CD14-positive monocyte (primary cell): ENCODE measurements around the gene ADAMTS9. TPM values are rescaled to one million over a fixed set of nuclear protein-coding genes. Genes with fewer than 3 reads are reported as not detected.

Experiments used
- DNase-seq, 3 donors: peaks; one replicate each; pipeline ENCODE4 v3.0.0-alpha.2; 2011 to 2022
- H2AFZ ChIP-seq: 2 replicates; pipeline ENCODE4 v1.6.0; 2012; ENCODE audit warnings: mild to moderate bottlenecking, low read depth, low read length, inconsistent platforms; ENCODE audit not compliant: insufficient read depth, poor library complexity, severe bottlenecking
- H3K27ac ChIP-seq, 2 donors: 1 replicate in 1 of 2; 2 replicates in 1 of 2; pipeline ENCODE4 v1.5.1; 2012 to 2013; ENCODE audit warnings: low read length in 2 of 2, control low read depth in 1 of 2, inconsistent platforms in 1 of 2, low read depth in 1 of 2, mild to moderate bottlenecking in 1 of 2
- H3K27me3 ChIP-seq, 2 donors: one replicate each; pipeline versions ENCODE4 v1.6.0 to v1.6.1; 2011 to 2013; ENCODE audit warnings: low read length in 2 of 2; ENCODE audit not compliant: control insufficient read depth in 2 of 2, insufficient read depth in 2 of 2
- H3K36me3 ChIP-seq, 2 donors: replicated peaks in 1 of 2; 1 replicate in 1 of 2; 2 replicates in 1 of 2; pipeline versions ENCODE4 v1.5.1 to v1.6.1; 2012 to 2013; ENCODE audit warnings: low read length in 2 of 2, control low read depth in 1 of 2, inconsistent platforms in 1 of 2, mild to moderate bottlenecking in 1 of 2; ENCODE audit not compliant: insufficient read depth in 2 of 2, control insufficient read depth in 1 of 2
- H3K4me1 ChIP-seq, 2 donors: 1 replicate in 1 of 2; 2 replicates in 1 of 2; pipeline versions ENCODE4 v1.5.1 to v1.6.1; 2012 to 2013; ENCODE audit warnings: low read length in 2 of 2, control low read depth in 1 of 2, inconsistent platforms in 1 of 2, mild to moderate bottlenecking in 1 of 2, moderate library complexity in 1 of 2; ENCODE audit not compliant: insufficient read depth in 2 of 2, control insufficient read depth in 1 of 2
- H3K4me2 ChIP-seq: replicated peaks from 2 replicates; pipeline ENCODE3; 2012; ENCODE audit warnings: low read length, moderate library complexity, mild to moderate bottlenecking; ENCODE audit not compliant: poor library complexity, severe bottlenecking; ENCODE audit errors: extremely low read depth
- H3K4me3 ChIP-seq, 3 experiments: fragments of 200-600 bp in 1 of 3; sonication (generic) in 1 of 3; replicated peaks in 1 of 3; 1 replicate in 2 of 3; 2 replicates in 1 of 3; pipeline ENCODE4 v1.5.1; 2011 to 2013; ENCODE audit warnings: low read length in 3 of 3, mild to moderate bottlenecking in 3 of 3, control low read depth in 2 of 3, low read depth in 2 of 3, inconsistent platforms in 1 of 3, moderate library complexity in 1 of 3
- H3K79me2 ChIP-seq: 2 replicates; pipeline ENCODE4 v1.6.0; 2012; ENCODE audit warnings: mild to moderate bottlenecking, control low read depth, inconsistent platforms, low read length, moderate library complexity; ENCODE audit not compliant: insufficient read depth
- H3K9ac ChIP-seq: 2 replicates; pipeline ENCODE4 v1.6.0; 2017; ENCODE audit warnings: low read length, mild to moderate bottlenecking; ENCODE audit not compliant: insufficient read depth, poor library complexity, severe bottlenecking
- H3K9me3 ChIP-seq, 2 donors: replicated peaks in 1 of 2; 1 replicate in 1 of 2; 2 replicates in 1 of 2; pipeline versions ENCODE4 v1.5.1 to v1.6.1; 2012 to 2013; ENCODE audit warnings: low read length in 2 of 2, control low read depth in 1 of 2; ENCODE audit not compliant: control insufficient read depth in 1 of 2, insufficient read depth in 1 of 2
- H4K20me1 ChIP-seq: 2 replicates; pipeline ENCODE4 v1.6.0; 2012; ENCODE audit warnings: mild to moderate bottlenecking, low read length, control low read depth, moderate library complexity; ENCODE audit not compliant: insufficient read depth
- H3K27ac Mint-ChIP-seq, 7 donors: one replicate each; pipeline ENCODE4 v1.8.0; 2020; ENCODE audit warnings: mild to moderate bottlenecking in 7 of 7, mixed read lengths in 7 of 7, moderate library complexity in 6 of 7, inconsistent platforms in 2 of 7
- H3K27me3 Mint-ChIP-seq, 3 donors: one replicate each; pipeline ENCODE4 v1.8.0; 2021 to 2022; ENCODE audit warnings: low read depth in 3 of 3, mild to moderate bottlenecking in 3 of 3, mixed read lengths in 3 of 3, moderate library complexity in 3 of 3, inconsistent platforms in 1 of 3
- H3K36me3 Mint-ChIP-seq, 2 donors: one replicate each; pipeline ENCODE4 v1.8.0; 2020; ENCODE audit warnings: mixed read lengths in 2 of 2, inconsistent platforms in 1 of 2, mild to moderate bottlenecking in 1 of 2
- H3K4me1 Mint-ChIP-seq: one replicate; pipeline ENCODE4 v1.8.0; 2020; ENCODE audit warnings: mild to moderate bottlenecking, mixed read lengths
- H3K4me3 Mint-ChIP-seq, 2 donors: one replicate each; pipeline ENCODE4 v1.8.0; 2020; ENCODE audit warnings: mild to moderate bottlenecking in 2 of 2, mixed read lengths in 2 of 2, moderate library complexity in 1 of 2
- H3K9me3 Mint-ChIP-seq, 7 donors: one replicate each; pipeline ENCODE4 v1.8.0; 2020 to 2022; ENCODE audit warnings: mixed read lengths in 7 of 7, mild to moderate bottlenecking in 6 of 7, moderate library complexity in 6 of 7, inconsistent platforms in 2 of 7
- WGBS: methylation state at CpG from one replicate; pipeline ENCODE4 v1.1.5; 2013; ENCODE audit warnings: missing lambda C conversion rate; ENCODE audit not compliant: insufficient coverage; 5-methylcytosine and 5-hydroxymethylcytosine counted together
- intact Hi-C, 2 donors: fragments of 100-400 bp; cut with micrococcal nuclease; formaldehyde crosslinking; loops; one replicate each; pipeline versions ENCODE4 v1.15.0 to v1.15.1; 2023
- polyA plus RNA-seq, 3 donors: library from polyadenylated mRNA; depleted of rRNA in 1 of 3; unstranded in 2 of 3; stranded (reverse) in 1 of 3; fragments of 300-500 nt in 2 of 3; fragments of >200 nt in 1 of 3; fragmentation: Illumina TruSeq in 2 of 3; gene quantifications; 1 replicate in 2 of 3; 2 replicates in 1 of 3; pipeline ENCODE4 v1.2.3, GENCODE V29; 2012 to 2021
- TF ChIP-seq, protein P1 (sequence below): fragments of 200-600 bp; IDR thresholded peaks from one replicate; pipeline ENCODE4 v1.8.0; 2022; ENCODE audit warnings: antibody characterized with exemption, mild to moderate bottlenecking

The ADAMTS9 gene
- polyA plus RNA-seq, 3 donors, result not detected

DNA sequence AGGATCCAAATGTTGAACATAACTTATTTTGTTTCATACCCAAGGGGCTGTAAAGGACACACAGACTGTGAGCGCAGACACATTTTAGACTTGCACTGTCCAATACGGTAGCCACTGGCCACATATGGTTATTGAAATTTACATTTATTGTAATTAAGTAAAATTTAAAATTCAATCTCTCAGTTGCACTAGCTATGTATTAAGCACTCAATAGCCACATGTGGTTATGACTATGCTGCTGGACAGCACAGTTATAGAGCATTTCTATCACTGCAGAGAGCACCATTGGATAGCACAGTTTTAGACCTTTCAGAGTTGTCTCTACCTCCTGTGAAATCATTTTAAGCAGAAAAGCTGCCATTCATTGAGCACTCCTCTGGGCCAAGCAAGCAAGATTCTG, 204.3 kb downstream of the ADAMTS9 start:
- WGBS, result no CpG with 5 or more reads among the region's 2 CpGs
- no peak overlapping the region for H2AFZ ChIP-seq
- Mint-ChIP-seq H3K9me3 (peaks cover 0 to 2% (median 0%) of the 10 kb centered on the region in 7 donors), H3K4me3 (no peak overlapping the region), H3K27me3 (peaks cover 6 to 15% (median 7%) of the 10 kb centered on the region in 3 donors), H3K36me3 (no peaks in the 10 kb centered on the region), H3K4me1 (no peaks in the 10 kb centered on the region), H3K27ac (no peak overlapping the region)
- H3K27ac ChIP-seq, result no peak overlapping the region
- no peak overlapping the region for H3K4me2 ChIP-seq
- no peaks in the 10 kb centered on the region for H3K9me3 ChIP-seq
- TF ChIP-seq, protein P1, sequence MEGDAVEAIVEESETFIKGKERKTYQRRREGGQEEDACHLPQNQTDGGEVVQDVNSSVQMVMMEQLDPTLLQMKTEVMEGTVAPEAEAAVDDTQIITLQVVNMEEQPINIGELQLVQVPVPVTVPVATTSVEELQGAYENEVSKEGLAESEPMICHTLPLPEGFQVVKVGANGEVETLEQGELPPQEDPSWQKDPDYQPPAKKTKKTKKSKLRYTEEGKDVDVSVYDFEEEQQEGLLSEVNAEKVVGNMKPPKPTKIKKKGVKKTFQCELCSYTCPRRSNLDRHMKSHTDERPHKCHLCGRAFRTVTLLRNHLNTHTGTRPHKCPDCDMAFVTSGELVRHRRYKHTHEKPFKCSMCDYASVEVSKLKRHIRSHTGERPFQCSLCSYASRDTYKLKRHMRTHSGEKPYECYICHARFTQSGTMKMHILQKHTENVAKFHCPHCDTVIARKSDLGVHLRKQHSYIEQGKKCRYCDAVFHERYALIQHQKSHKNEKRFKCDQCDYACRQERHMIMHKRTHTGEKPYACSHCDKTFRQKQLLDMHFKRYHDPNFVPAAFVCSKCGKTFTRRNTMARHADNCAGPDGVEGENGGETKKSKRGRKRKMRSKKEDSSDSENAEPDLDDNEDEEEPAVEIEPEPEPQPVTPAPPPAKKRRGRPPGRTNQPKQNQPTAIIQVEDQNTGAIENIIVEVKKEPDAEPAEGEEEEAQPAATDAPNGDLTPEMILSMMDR, result no peak
- no peak overlapping the region for H3K9ac ChIP-seq
- H3K27me3 ChIP-seq, result peaks cover 2% of the 10 kb centered on the region in 2 donors
- no peak for DNase-seq
- H3K79me2 ChIP-seq, result no peaks in the 10 kb centered on the region
- no peaks in the 10 kb centered on the region for H4K20me1 ChIP-seq
- intact Hi-C loops, result loop anchor here (5.0 to 10.0 kb wide), 2 partner anchors 449 to 451 kb away; no protein-coding TSS in a partner anchor
- no peaks in the 10 kb centered on the region for H3K36me3 ChIP-seq
- H3K4me3 ChIP-seq, result no peak overlapping the region
- H3K4me1 ChIP-seq, result no peaks in the 10 kb centered on the region

DNA sequence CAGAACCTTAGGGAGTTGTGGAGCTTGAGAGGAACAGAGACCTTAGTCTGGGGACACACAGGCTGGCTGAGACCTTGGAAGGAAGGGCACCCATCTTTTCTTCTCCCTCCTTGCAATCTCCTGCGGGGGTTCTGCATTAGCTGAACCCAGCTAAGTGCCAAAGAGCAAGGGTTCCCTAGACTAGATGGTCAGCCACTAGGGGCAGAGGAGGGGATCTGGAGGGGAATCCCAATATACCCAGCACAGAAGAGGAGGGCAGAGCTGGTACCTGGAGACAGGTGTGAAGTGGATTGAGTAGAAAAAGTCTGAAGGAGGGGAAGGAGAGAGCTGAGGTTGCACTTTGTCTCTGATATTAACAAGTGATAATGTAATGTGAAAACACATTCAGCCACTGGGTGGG, 212.8 kb downstream of the ADAMTS9 start:
- Histone ChIP-seq H3K27ac (no peak overlapping the region), H3K9me3 (no peaks in the 10 kb centered on the region), H3K4me3 (no peak overlapping the region), H3K36me3 (no peaks in the 10 kb centered on the region), H3K9ac (no peak overlapping the region), H4K20me1 (no peaks in the 10 kb centered on the region), H3K4me1 (no peaks in the 10 kb centered on the region), H3K79me2 (no peaks in the 10 kb centered on the region), H3K4me2 (no peak overlapping the region), H3K27me3 (peaks cover 0 to 3% of the 10 kb centered on the region in 2 donors), H2AFZ (no peak overlapping the region)
- H3K36me3 Mint-ChIP-seq, result no peaks in the 10 kb centered on the region
- TF ChIP-seq, protein P1, result no peak
- no peaks in the 10 kb centered on the region for H3K4me1 Mint-ChIP-seq
- no CpG with 5 or more reads among the region's 1 CpG for WGBS
- DNase-seq, result no peak
- intact Hi-C loops, result no loop called here
- H3K9me3 Mint-ChIP-seq, result peaks cover 0 to 13% (median 8%) of the 10 kb centered on the region in 7 donors
- H3K27me3 Mint-ChIP-seq, result peaks cover 3 to 5% (median 5%) of the 10 kb centered on the region in 3 donors
- no peak overlapping the region for H3K27ac Mint-ChIP-seq
- no peak overlapping the region for H3K4me3 Mint-ChIP-seq
